LHCN-M2 (cell line): ENCODE data around the gene CCDC181. TPM values are rescaled to one million over a fixed set of nuclear protein-coding genes. Genes with fewer than 3 reads are reported as not detected.

Source experiments
- total RNA-seq: library from RNA; depleted of rRNA; stranded (reverse); fragments of >200 nt; gene quantifications from 2 replicates; pipeline ENCODE4 v1.2.3, GENCODE V29; 2014; rRNA removed

CCDC181 gene
- total RNA-seq, 1 experiment from 2014 or later, result 1.4 TPM

Other genes starting within 250 kb of the CCDC181 start
- gene NME7, start 59.7 kb downstream of the CCDC181 start, total RNA-seq, result 29.9 and 32.3 TPM in 2 replicates
- gene BLZF1, start 59.3 kb downstream of the CCDC181 start, total RNA-seq, result 31.4 and 32.8 TPM in 2 replicates
- 9.6 and 12.2 TPM in 2 replicates for gene SLC19A2, start 58.5 kb upstream of the CCDC181 start, total RNA-seq
- not detected in 2 replicates for gene F5, start 159.0 kb upstream of the CCDC181 start, total RNA-seq
- gene SELP, start 202.7 kb upstream of the CCDC181 start, total RNA-seq, result not detected in 2 replicates